Naive thymus-derived CD4-positive, alpha-beta T cell (primary cell): ENCODE measurements around the gene AMBRA1. TPM values are rescaled to one million over a fixed set of nuclear protein-coding genes. Genes with fewer than 3 reads are reported as not detected.

ENCODE experiments used
- ATAC-seq: fragments of 150-1000 bp; cut with Tn5 transposase; 2 replicates; pipeline ENCODE4 v1.10.0; 2021; ENCODE audit warnings: mild to moderate bottlenecking, moderate library complexity
- CTCF ChIA-PET: fragments of 350-600 bp; sonication (Branson Sonifier 250); formaldehyde crosslinking; loops from one replicate; lab custom pipeline; 2021; ENCODE audit warnings: antibody characterized with exemption; lab: Charles Lee
- POLR2A ChIA-PET: fragments of 350-600 bp; sonication (Branson Sonifier 250); formaldehyde crosslinking; loops from one replicate; lab custom pipeline; 2021; ENCODE audit warnings: antibody characterized with exemption, inconsistent platforms; lab: Charles Lee
- DNase-seq, 9 donors: peaks; one replicate each; pipeline versions ENCODE4 v3.0.0 to v3.0.0-alpha.2; 2020 to 2022; ENCODE audit warnings: mixed read lengths in 1 of 9
- H3K27ac ChIP-seq: one replicate; pipeline ENCODE4 v1.7.0; 2013; ENCODE audit warnings: mild to moderate bottlenecking, low read depth, low read length, moderate library complexity
- H3K27me3 ChIP-seq, 2 donors: one replicate each; pipeline ENCODE4 v1.7.0; 2013; ENCODE audit warnings: low read length in 2 of 2, mild to moderate bottlenecking in 2 of 2, moderate library complexity in 2 of 2; ENCODE audit not compliant: control insufficient read depth in 2 of 2, insufficient read depth in 2 of 2
- H3K36me3 ChIP-seq, 3 experiments: 1 replicate in 2 of 3; 2 replicates in 1 of 3; pipeline ENCODE4 v1.7.0; 2013; ENCODE audit warnings: low read length in 3 of 3, mild to moderate bottlenecking in 3 of 3, moderate library complexity in 1 of 3; ENCODE audit not compliant: insufficient read depth in 3 of 3, control insufficient read depth in 2 of 3
- H3K4me1 ChIP-seq, 2 donors: one replicate each; pipeline ENCODE4 v1.7.0; 2013; ENCODE audit warnings: low read length in 2 of 2, mild to moderate bottlenecking in 2 of 2, moderate library complexity in 1 of 2; ENCODE audit not compliant: control insufficient read depth in 2 of 2, insufficient read depth in 2 of 2
- H3K4me3 ChIP-seq: 2 replicates; pipeline ENCODE4 v1.7.0; 2013; ENCODE audit warnings: mild to moderate bottlenecking, low read length
- H3K9me3 ChIP-seq, 3 experiments: 1 replicate in 2 of 3; 2 replicates in 1 of 3; pipeline ENCODE4 v1.7.0; 2013; ENCODE audit warnings: low read length in 3 of 3; ENCODE audit not compliant: control insufficient read depth in 2 of 3
- H3K27ac Mint-ChIP-seq, 9 donors: one replicate each; pipeline ENCODE4 v1.8.0; 2020 to 2022; ENCODE audit warnings: mixed read lengths in 9 of 9, mild to moderate bottlenecking in 8 of 9, moderate library complexity in 5 of 9, inconsistent platforms in 2 of 9
- H3K27me3 Mint-ChIP-seq, 5 donors: one replicate each; pipeline ENCODE4 v1.8.0; 2021 to 2022; ENCODE audit warnings: mixed read lengths in 5 of 5, mild to moderate bottlenecking in 1 of 5
- H3K36me3 Mint-ChIP-seq, 5 donors: one replicate each; pipeline ENCODE4 v1.8.0; 2020 to 2022; ENCODE audit warnings: mixed read lengths in 5 of 5, mild to moderate bottlenecking in 3 of 5, inconsistent platforms in 1 of 5
- H3K4me1 Mint-ChIP-seq, 7 donors: one replicate each; pipeline ENCODE4 v1.8.0; 2020 to 2022; ENCODE audit warnings: mixed read lengths in 7 of 7, mild to moderate bottlenecking in 3 of 7, inconsistent platforms in 1 of 7
- H3K4me3 Mint-ChIP-seq, 10 donors: one replicate each; pipeline ENCODE4 v1.8.0; 2020 to 2022; ENCODE audit warnings: mild to moderate bottlenecking in 10 of 10, mixed read lengths in 10 of 10, moderate library complexity in 6 of 10, inconsistent platforms in 2 of 10
- H3K9me3 Mint-ChIP-seq, 11 donors: one replicate each; pipeline ENCODE4 v1.8.0; 2020 to 2022; ENCODE audit warnings: mixed read lengths in 11 of 11, mild to moderate bottlenecking in 4 of 11, inconsistent platforms in 1 of 11, moderate library complexity in 1 of 11
- intact Hi-C, 2 donors: fragments of 100-400 bp; cut with micrococcal nuclease; formaldehyde crosslinking; loops; one replicate each; pipeline ENCODE4 v1.15.1; 2023
- polyA plus RNA-seq, 2 donors: library from polyadenylated mRNA; unstranded; fragments of 300-500 nt; fragmentation: Illumina TruSeq; gene quantifications; one replicate each; pipeline ENCODE4 v1.2.3, GENCODE V29; 2021
- total RNA-seq, 6 experiments: library from RNA in 5 of 6; stranded (reverse) in 5 of 6; gene quantifications; 1 replicate in 5 of 6; 2 replicates in 1 of 6; pipeline ENCODE4 v1.2.3 and lab custom pipeline; 2021 to 2026

The AMBRA1 gene
- total and polyA plus RNA-seq, 7 experiments from 2014 or later = 8.9 to 48.7 (median 41.2) TPM

- POLR2A ChIA-PET = interaction anchor here (0.9 kb wide), 1 partner anchor 9 kb away, joined by 3 read pairs; the partner anchor contains the start of gene CHRM4
- Histone ChIP-seq H3K9me3 (no peaks in the 10 kb centered on the region), H3K27me3 (peaks cover 0 to 4% of the 10 kb centered on the region in 2 donors), H3K4me3 (peak overlapping the region; percentile 47), H3K36me3 (peaks cover 0 to 10% (median 0%) of the 10 kb centered on the region in 3 experiments), H3K4me1 (peaks cover 8% of the 10 kb centered on the region in 2 donors), H3K27ac (no peak overlapping the region)
- H3K4me3 Mint-ChIP-seq = peak overlapping the region; percentile 21 to 87 (median 70)
- peaks cover 19 to 41% (median 26%) of the 10 kb centered on the region in 5 donors for H3K27me3 Mint-ChIP-seq
- DNase-seq (no peak), ATAC-seq (no peak)
- intact Hi-C loops = loop anchor here (5.0 to 10.0 kb wide), 2 partner anchors 36 to 292 kb away; partner anchors contain the start of gene DGKZ (in 1 of the 2)
- no peak overlapping the region for H3K27ac Mint-ChIP-seq
- CTCF ChIA-PET = interaction anchor here (0.5 to 1.2 kb wide), 2 partner anchors 31 to 211 kb away, joined by 3 to 6 read pairs; no protein-coding TSS in a partner anchor
- peaks cover 0 to 2% (median 0%) of the 10 kb centered on the region in 11 donors for H3K9me3 Mint-ChIP-seq
- peaks cover 0 to 9% (median 2%) of the 10 kb centered on the region in 5 donors for H3K36me3 Mint-ChIP-seq
- peaks cover 4 to 16% (median 11%) of the 10 kb centered on the region in 7 donors for H3K4me1 Mint-ChIP-seq
Measured at GRCh38 chr11:46382646-46383403, 211.0 kb downstream of the AMBRA1 start.

GRCh38 chr11:46381819-46382645, 211.8 kb downstream of the AMBRA1 start:
- H3K4me1 Mint-ChIP-seq = peaks cover 4 to 13% (median 10%) of the 10 kb centered on the region in 7 donors
- Histone ChIP-seq H3K4me3 (peak overlapping the region; percentile 47), H3K4me1 (peaks cover 8% of the 10 kb centered on the region in 2 donors), H3K36me3 (peaks cover 0 to 18% (median 0%) of the 10 kb centered on the region in 3 experiments), H3K27ac (peak overlapping the region; percentile 44), H3K27me3 (peaks cover 0 to 4% of the 10 kb centered on the region in 2 donors), H3K9me3 (no peaks in the 10 kb centered on the region)
- no peak for ATAC-seq
- intact Hi-C loops = loop anchor here (5.0 to 10.0 kb wide), 2 partner anchors 35 to 293 kb away; partner anchors contain the start of gene DGKZ (in 1 of the 2)
- peaks cover 0 to 17% (median 6%) of the 10 kb centered on the region in 5 donors for H3K36me3 Mint-ChIP-seq
- CTCF ChIA-PET = no interaction called here
- peak overlapping the region in 2 of 9 donors; percentile 9 to 24 for H3K27ac Mint-ChIP-seq
- peaks cover 0 to 4% (median 0%) of the 10 kb centered on the region in 11 donors for H3K9me3 Mint-ChIP-seq
- H3K27me3 Mint-ChIP-seq = peaks cover 14 to 36% (median 20%) of the 10 kb centered on the region in 5 donors
- POLR2A ChIA-PET = interaction anchor here (1.0 kb wide), 1 partner anchor 34 kb away, joined by 3 read pairs; the partner anchor contains the start of gene DGKZ
- DNase-seq = peak in 1 of 9 donors; percentile 49
- peak overlapping the region; percentile 71 to 87 (median 78) for H3K4me3 Mint-ChIP-seq

- Mint-ChIP-seq H3K9me3 (peaks cover 0 to 4% (median 0%) of the 10 kb centered on the region in 11 donors), H3K4me1 (peaks cover 4 to 13% (median 10%) of the 10 kb centered on the region in 7 donors), H3K27ac (peak within 1 kb of the TSS in 5 of 9 donors; percentile 63 to 82 (median 75)), H3K27me3 (peaks cover 6 to 28% (median 13%) of the 10 kb centered on the region in 5 donors), H3K4me3 (peak within 1 kb of the TSS; percentile 74 to 87 (median 80)), H3K36me3 (peaks cover 0 to 18% (median 6%) of the 10 kb centered on the region in 5 donors)
- intact Hi-C loops = loop anchor here (5.0 to 10.0 kb wide), 2 partner anchors 34 to 294 kb away; partner anchors contain the start of gene DGKZ (in 1 of the 2)
- H3K27ac ChIP-seq = peak within 1 kb of the TSS; percentile 75
- peaks cover 0 to 4% of the 10 kb centered on the region in 2 donors for H3K27me3 ChIP-seq
- peak; percentile 15 for ATAC-seq
- H3K9me3 ChIP-seq = no peaks in the 10 kb centered on the region
- POLR2A ChIA-PET = interaction anchor here (1.0 kb wide), 1 partner anchor 33 kb away, joined by 3 read pairs; the partner anchor contains the start of gene DGKZ
- peaks cover 0 to 26% (median 0%) of the 10 kb centered on the region in 3 experiments for H3K36me3 ChIP-seq
- H3K4me1 ChIP-seq = peaks cover 8% of the 10 kb centered on the region in 2 donors
- CTCF ChIA-PET = no interaction called here
- peak within 1 kb of the TSS; percentile 67 for H3K4me3 ChIP-seq
- DNase-seq = peak in 1 of 9 donors; percentile 46
Measured at GRCh38 chr11:46381048-46381818, 212.6 kb downstream of the AMBRA1 start, which contains the start of gene MDK. Gene MDK (plus strand): TSS chr11:46381669. CDS start chr11:46382058, 389 bp downstream.

- ATAC-seq (peak; percentile 57), DNase-seq (peak in 5 of 9 donors; percentile 29 to 76 (median 44))
- CTCF ChIA-PET = no interaction called here
- Histone ChIP-seq H3K27ac (peak overlapping the region; percentile 75), H3K9me3 (no peaks in the 10 kb centered on the region), H3K4me1 (peaks cover 8% of the 10 kb centered on the region in 2 donors), H3K36me3 (peaks cover 0 to 34% (median 2%) of the 10 kb centered on the region in 3 experiments), H3K27me3 (peaks cover 0 to 4% of the 10 kb centered on the region in 2 donors), H3K4me3 (peak overlapping the region; percentile 67)
- Mint-ChIP-seq H3K27me3 (peaks cover 0 to 22% (median 7%) of the 10 kb centered on the region in 5 donors), H3K9me3 (peaks cover 0 to 4% (median 0%) of the 10 kb centered on the region in 11 donors), H3K27ac (peak overlapping the region in 8 of 9 donors; percentile 63 to 88 (median 78)), H3K4me3 (peak overlapping the region; percentile 68 to 87 (median 79)), H3K4me1 (peaks cover 0 to 13% (median 10%) of the 10 kb centered on the region in 7 donors), H3K36me3 (peaks cover 0 to 18% (median 6%) of the 10 kb centered on the region in 5 donors)
- intact Hi-C loops = loop anchor here (5.0 to 10.0 kb wide), 2 partner anchors 33 to 294 kb away; partner anchors contain the start of gene DGKZ (in 1 of the 2)
- POLR2A ChIA-PET = interaction anchor here (2.2 kb wide), 1 partner anchor 32 kb away, joined by 9 read pairs; no protein-coding TSS in a partner anchor
Measured at GRCh38 chr11:46380340-46381047, 213.3 kb downstream of the AMBRA1 start.
